ENCODE measurements around the gene SH3BGRL. TPM values are rescaled to one million over a fixed set of nuclear protein-coding genes. Genes with fewer than 3 reads are reported as not detected.

SH3BGRL gene
- total RNA-seq, 1 experiment from 2014 or later, result 41.8 TPM

GRCh38 chrX:81304563-81304962, 102.7 kb downstream of the SH3BGRL start:
- Histone ChIP-seq H3K27me3 (ENCODE audit: insufficient read depth, low read length) (no peaks in the 10 kb centered on the region), H2AFZ (ENCODE audit: low read length) (no peak overlapping the region), H3K56ac (ENCODE audit: insufficient read length, low read depth, low read length) (no peak overlapping the region), H2BK5ac (ENCODE audit: insufficient read length, low read length) (no peak overlapping the region), H3K14ac (ENCODE audit: insufficient read depth, low read length) (no peak overlapping the region), H2BK12ac (ENCODE audit: insufficient read length, low read depth, low read length) (no peak overlapping the region), H3T11ph (ENCODE audit: low read length) (no peak overlapping the region), H3K4me2 (ENCODE audit: insufficient read depth, insufficient read length, low read length) (no peak overlapping the region), H3K18ac (ENCODE audit: insufficient read length, low read depth, low read length) (no peak overlapping the region), H3K9ac (ENCODE audit: extremely low read depth, insufficient read length, low read length) (no peak overlapping the region), H3K4me1 (ENCODE audit: insufficient read depth, low read length) (no peaks in the 10 kb centered on the region), H3K9me3 (ENCODE audit: control insufficient read depth, low read depth, low read length) (peaks cover 6% of the 10 kb centered on the region), H4K8ac (replicated peaks; ENCODE audit: insufficient read length, low read depth, low read length) (no peak overlapping the region), H3K4ac (ENCODE audit: low read depth, low read length) (no peak overlapping the region), H4K20me1 (ENCODE audit: control insufficient read depth, insufficient read depth, insufficient read length) (no peaks in the 10 kb centered on the region), H3K27ac (ENCODE audit: insufficient read length, low read depth, low read length) (no peak overlapping the region), H2BK20ac (ENCODE audit: low read depth, low read length, poor library complexity, severe bottlenecking) (no peak overlapping the region), H4K91ac (ENCODE audit: insufficient read length, low read depth, low read length) (no peak overlapping the region), H3K79me2 (ENCODE audit: insufficient read depth, low read length) (no peaks in the 10 kb centered on the region), H2BK15ac (ENCODE audit: low read depth, low read length) (no peak overlapping the region), H3K23me2 (ENCODE audit: insufficient read length, low read depth, low read length, poor library complexity, severe bottlenecking) (no peaks in the 10 kb centered on the region), H3K79me1 (ENCODE audit: insufficient read depth, low read depth, low read length, poor library complexity, severe bottlenecking) (no peaks in the 10 kb centered on the region), H3K23ac (ENCODE audit: insufficient read length, low read depth, low read length) (no peak overlapping the region), H2AK5ac (ENCODE audit: insufficient read length, low read length) (no peak overlapping the region), H4K5ac (ENCODE audit: insufficient read length, low read depth, low read length) (no peak overlapping the region), H2BK120ac (ENCODE audit: low read depth, low read length, poor library complexity, severe bottlenecking) (no peak overlapping the region)
- Mint-ChIP-seq H3K9me3 (peaks cover 57 to 66% of the 10 kb centered on the region in 2 experiments), H3K4me1 (peaks cover 0 to 2% of the 10 kb centered on the region in 2 experiments; a peak in 1 of 4 replicates), H3K27me3 (ENCODE audit: low read depth) (no peaks in the 10 kb centered on the region), H3K4me3 (no peak overlapping the region), H3K36me3 (ENCODE audit: insufficient read depth in 1 of 3, low read depth in 3 of 3) (peaks cover 0 to 10% (median 6%) of the 10 kb centered on the region in 3 experiments; a peak in 4 of 7 replicates), H3K27ac (no peak overlapping the region; a peak in 1 of 7 replicates)
- no peak for DNase-seq
- TF ChIP-seq CTCF (conservative IDR thresholded peaks at IDR 0.05), result no peak
